Measurements from ENCODE around the gene ZNF722.
"Not testable (repeated sequence)": the region's sequence is repeated elsewhere in the genome, so short reads cannot be mapped to it uniquely, and the experiment has no call there.

Gene ZNF722
- total RNA-seq: 0 reads per million in 2 donors

GRCh38 chr7:63998549-63998948 lies at the start of gene ZNF722:
Gene ZNF722 (plus strand): TSS chr7:63998849. CDS start chr7:63998962, 113 bp downstream.
- DNase-seq: no peak

DNA sequence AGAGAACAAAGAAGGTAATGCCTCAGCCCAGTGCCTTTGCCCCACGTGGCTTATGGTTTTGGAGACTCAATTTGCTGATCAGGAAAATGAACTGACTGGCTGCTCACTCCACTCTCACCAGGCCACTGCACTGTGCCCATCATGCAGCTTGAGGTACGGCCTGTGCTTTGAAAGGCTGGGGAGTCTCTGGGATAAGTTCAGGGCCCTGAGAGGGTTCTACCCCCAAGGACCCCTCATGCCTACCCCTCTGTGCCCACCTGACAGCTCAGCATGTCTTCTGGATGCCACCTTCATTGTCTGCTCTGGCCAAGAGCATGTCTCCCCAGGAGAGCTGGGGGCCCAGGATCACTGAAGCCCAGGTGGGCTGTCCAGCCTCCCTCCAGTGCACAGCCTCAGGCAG lies 45.5 kb upstream of the ZNF722 start:
- DNase-seq: no peak

DNA sequence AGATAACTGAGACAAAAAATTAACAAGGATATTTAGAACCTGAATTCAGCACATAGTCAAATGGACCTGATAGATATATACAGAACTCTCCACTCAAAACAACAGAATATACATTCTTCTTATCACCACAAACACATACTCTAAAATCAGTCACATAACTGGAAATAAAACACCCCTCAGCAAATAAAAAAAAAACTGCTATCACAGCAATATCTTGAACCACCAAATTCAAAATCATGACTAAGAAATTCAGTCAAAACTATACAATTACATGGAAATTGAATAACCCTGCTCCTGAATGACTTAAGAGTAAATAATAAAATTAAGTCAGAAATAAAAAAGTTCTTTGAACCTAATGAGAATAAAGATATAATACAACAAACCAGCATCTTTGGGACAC lies 30.0 kb upstream of the ZNF722 start:
- no peak for DNase-seq

- DNase-seq: not testable (repeated sequence)
Observed at GRCh38 chr7:64015496-64015895, 16.8 kb downstream of the ZNF722 start.

- no peak for DNase-seq
Observed at GRCh38 chr7:64035388-64035787, 36.7 kb downstream of the ZNF722 start.

- DNase-seq: no peak
Observed at GRCh38 chr7:64037095-64037494, 38.4 kb downstream of the ZNF722 start.

DNA sequence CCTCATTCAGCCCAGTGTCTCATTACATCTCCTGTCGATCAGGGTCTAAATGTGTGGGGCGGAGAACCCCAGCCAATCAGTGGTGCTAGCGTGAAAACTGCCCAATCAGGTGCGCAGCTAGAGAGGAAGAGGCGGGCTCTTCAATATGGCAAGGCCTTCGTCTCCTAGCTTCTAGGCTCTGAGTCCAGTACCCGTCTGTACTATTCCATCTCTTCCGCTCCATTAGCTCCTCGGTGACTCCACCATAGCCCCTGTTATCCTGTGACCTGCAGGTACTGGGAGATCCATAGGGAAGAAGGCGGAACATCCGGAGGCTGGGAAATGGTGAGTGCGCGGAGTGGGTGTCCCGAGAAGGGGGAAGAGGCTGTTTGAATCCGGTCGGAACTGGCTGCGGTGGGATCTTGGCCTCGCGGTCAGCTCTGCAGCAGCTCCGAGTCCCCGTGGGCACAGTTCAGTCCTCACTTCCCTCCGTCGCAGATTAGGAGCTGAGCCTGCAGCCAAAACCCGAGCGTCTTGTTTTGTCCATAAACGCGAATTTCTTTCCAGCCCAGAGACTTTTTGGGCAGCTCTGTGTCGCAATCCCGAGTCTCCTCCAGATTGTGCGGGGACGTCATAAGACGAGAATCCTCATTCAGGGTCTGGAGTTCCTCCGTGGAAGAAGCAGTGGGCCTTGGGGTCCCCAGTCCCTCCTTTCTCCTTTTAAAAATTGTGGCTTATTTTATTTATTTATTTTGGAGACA lies 46.8 kb downstream of the ZNF722 start, which contains the start of gene ZNF727:
ZNF727 (plus strand) TSS at position 134 of the 740 bp plus-strand sequence; CDS start at position 322, 188 bp downstream.
- no peak for DNase-seq

- no peak for DNase-seq
Observed at GRCh38 chr7:64046041-64046389, 47.4 kb downstream of the ZNF722 start.
